OCI-LY1 (cell line): ENCODE measurements around the gene TGM1.

ENCODE experiments used
- H2AFZ ChIP-seq: fragments of 200-600 bp; sonication (generic), shearing (Covaris generic); 2 replicates; pipeline ENCODE4 v1.6.0; 2014; ENCODE audit warnings: antibody characterized with exemption, mild to moderate bottlenecking, low read length
- H3F3A ChIP-seq: fragments of 200-600 bp; sonication (generic), shearing (Covaris generic); 2 replicates; pipeline ENCODE4 v1.6.0; 2014; ENCODE audit warnings: mild to moderate bottlenecking, antibody characterized with exemption, low read length, moderate library complexity; ENCODE audit not compliant: insufficient read depth
- H3K27ac ChIP-seq: fragments of 200-600 bp; sonication (generic); 2 replicates; pipeline ENCODE4 v1.5.1; 2014; ENCODE audit warnings: low read length, mixed run types, mild to moderate bottlenecking, low read depth; ENCODE audit not compliant: poor library complexity, severe bottlenecking
- H3K27me3 ChIP-seq: fragments of 200-600 bp; sonication (generic); 2 replicates; pipeline ENCODE4 v1.6.0; 2014; ENCODE audit warnings: antibody characterized with exemption, mild to moderate bottlenecking, low read length, moderate library complexity; ENCODE audit not compliant: insufficient read depth
- H3K36me3 ChIP-seq: fragments of 200-600 bp; sonication (generic); 2 replicates; pipeline ENCODE4 v1.6.1; 2014; ENCODE audit warnings: mild to moderate bottlenecking, antibody characterized with exemption, low read length, moderate library complexity, mixed read lengths; ENCODE audit not compliant: insufficient read depth
- H3K4me1 ChIP-seq: fragments of 200-600 bp; sonication (generic); 2 replicates; pipeline ENCODE4 v1.5.1; 2014; ENCODE audit warnings: mild to moderate bottlenecking, low read length, moderate library complexity; ENCODE audit not compliant: insufficient read depth, severe bottlenecking
- H3K4me2 ChIP-seq: fragments of 200-600 bp; sonication (generic), shearing (Covaris generic); 2 replicates; pipeline ENCODE4 v1.6.1; 2014; ENCODE audit warnings: low read length
- H3K4me3 ChIP-seq: fragments of 200-600 bp; sonication (generic); 2 replicates; pipeline ENCODE4 v1.5.1; 2014; ENCODE audit warnings: low read length, low read depth, mild to moderate bottlenecking, mixed read lengths; ENCODE audit not compliant: poor library complexity, severe bottlenecking
- H3K79me2 ChIP-seq: fragments of 200-600 bp; shearing (Covaris generic); 2 replicates; pipeline ENCODE4 v1.6.1; 2016; ENCODE audit warnings: mixed run types, low read length, mixed read lengths; ENCODE audit not compliant: insufficient read depth
- H3K9ac ChIP-seq: fragments of 200-600 bp; sonication (generic), shearing (Covaris generic); 2 replicates; pipeline ENCODE4 v1.6.1; 2014; ENCODE audit warnings: mild to moderate bottlenecking, low read length, mixed read lengths
- H3K9me2 ChIP-seq: fragments of 200-600 bp; sonication (generic), shearing (Covaris generic); 2 replicates; pipeline ENCODE4 v1.6.1; 2014; ENCODE audit warnings: low read depth, mild to moderate bottlenecking, low read length, mixed read lengths
- H3K9me3 ChIP-seq: fragments of 200-600 bp; shearing (Covaris generic); 2 replicates; pipeline ENCODE4 v1.6.1; 2014; ENCODE audit warnings: low read length, mixed read lengths
- H4K20me1 ChIP-seq: fragments of 200-600 bp; sonication (generic), shearing (Covaris generic); 2 replicates; pipeline ENCODE4 v1.6.0; 2016; ENCODE audit warnings: mild to moderate bottlenecking, low read length; ENCODE audit not compliant: insufficient read depth
- EZH2 ChIP-seq: fragments of 200-600 bp; sonication (generic), shearing (Covaris generic); IDR thresholded peaks from 2 replicates; pipeline ENCODE4 v1.8.0; 2017; ENCODE audit warnings: borderline replicate concordance, mixed run types, mild to moderate bottlenecking, antibody characterized with exemption, low read length, moderate library complexity, mixed read lengths
- TF ChIP-seq, protein P1 (sequence below): fragments of 200-600 bp; sonication (generic), shearing (Covaris generic); IDR thresholded peaks from 2 replicates; pipeline ENCODE4 v1.5.1; 2017; ENCODE audit warnings: mild to moderate bottlenecking, antibody characterized with exemption, low read length, moderate library complexity, mixed read lengths

TGM1 gene

DNA sequence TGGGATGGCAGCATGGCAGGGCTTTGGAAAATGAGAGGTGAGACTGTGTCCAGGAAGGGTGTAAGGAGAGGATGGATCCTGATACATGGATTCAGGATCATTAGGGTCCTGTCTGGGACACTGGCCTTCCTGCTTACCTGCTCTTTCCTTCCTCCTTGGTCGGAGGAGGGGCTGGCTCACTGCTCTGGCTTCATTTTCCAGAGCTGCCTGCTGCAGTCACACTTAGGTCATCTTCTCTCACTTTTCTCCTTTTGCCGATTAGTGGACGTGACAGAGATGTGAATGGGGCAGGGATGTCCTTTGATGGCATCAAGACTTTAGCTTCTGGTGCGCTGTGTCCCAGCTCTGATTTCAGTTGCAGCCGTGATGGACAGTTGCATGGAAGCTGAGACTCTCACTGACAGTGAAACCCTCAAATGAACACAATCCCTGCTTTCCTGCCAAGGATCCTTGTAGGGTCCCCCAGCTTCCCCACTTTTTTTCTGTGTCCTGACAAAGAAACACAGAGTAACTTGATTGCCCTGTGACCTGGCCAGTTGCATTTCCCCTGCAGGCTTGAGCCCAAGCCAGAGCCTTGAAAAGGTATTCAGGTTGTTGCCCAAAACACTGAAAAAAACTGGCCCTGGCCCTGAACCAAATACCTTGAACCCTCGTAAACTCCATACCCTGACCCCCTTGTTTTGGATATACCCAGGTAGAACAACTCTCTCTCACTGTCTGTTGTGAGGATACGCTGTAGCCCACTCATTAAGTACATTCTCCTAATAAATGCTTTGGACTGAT is 45.6 kb upstream of the TGM1 start:
- Histone ChIP-seq H3K79me2 (no peaks in the 10 kb centered on the region), H2AFZ (no peak overlapping the region), H3K9me2 (no peaks in the 10 kb centered on the region), H4K20me1 (no peaks in the 10 kb centered on the region), H3K4me3 (no peak overlapping the region), H3K27me3 (no peaks in the 10 kb centered on the region), H3K36me3 (peaks cover 53% of the 10 kb centered on the region), H3K9me3 (no peaks in the 10 kb centered on the region), H3F3A (no peaks in the 10 kb centered on the region), H3K4me2 (no peak overlapping the region), H3K9ac (no peak overlapping the region), H3K4me1 (peaks cover 32% of the 10 kb centered on the region), H3K27ac (no peak overlapping the region)
- no peak for TF ChIP-seq EZH2
- TF ChIP-seq, protein P1, sequence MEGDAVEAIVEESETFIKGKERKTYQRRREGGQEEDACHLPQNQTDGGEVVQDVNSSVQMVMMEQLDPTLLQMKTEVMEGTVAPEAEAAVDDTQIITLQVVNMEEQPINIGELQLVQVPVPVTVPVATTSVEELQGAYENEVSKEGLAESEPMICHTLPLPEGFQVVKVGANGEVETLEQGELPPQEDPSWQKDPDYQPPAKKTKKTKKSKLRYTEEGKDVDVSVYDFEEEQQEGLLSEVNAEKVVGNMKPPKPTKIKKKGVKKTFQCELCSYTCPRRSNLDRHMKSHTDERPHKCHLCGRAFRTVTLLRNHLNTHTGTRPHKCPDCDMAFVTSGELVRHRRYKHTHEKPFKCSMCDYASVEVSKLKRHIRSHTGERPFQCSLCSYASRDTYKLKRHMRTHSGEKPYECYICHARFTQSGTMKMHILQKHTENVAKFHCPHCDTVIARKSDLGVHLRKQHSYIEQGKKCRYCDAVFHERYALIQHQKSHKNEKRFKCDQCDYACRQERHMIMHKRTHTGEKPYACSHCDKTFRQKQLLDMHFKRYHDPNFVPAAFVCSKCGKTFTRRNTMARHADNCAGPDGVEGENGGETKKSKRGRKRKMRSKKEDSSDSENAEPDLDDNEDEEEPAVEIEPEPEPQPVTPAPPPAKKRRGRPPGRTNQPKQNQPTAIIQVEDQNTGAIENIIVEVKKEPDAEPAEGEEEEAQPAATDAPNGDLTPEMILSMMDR = peak; percentile 4; the same call in 1 of the 2 replicates

DNA sequence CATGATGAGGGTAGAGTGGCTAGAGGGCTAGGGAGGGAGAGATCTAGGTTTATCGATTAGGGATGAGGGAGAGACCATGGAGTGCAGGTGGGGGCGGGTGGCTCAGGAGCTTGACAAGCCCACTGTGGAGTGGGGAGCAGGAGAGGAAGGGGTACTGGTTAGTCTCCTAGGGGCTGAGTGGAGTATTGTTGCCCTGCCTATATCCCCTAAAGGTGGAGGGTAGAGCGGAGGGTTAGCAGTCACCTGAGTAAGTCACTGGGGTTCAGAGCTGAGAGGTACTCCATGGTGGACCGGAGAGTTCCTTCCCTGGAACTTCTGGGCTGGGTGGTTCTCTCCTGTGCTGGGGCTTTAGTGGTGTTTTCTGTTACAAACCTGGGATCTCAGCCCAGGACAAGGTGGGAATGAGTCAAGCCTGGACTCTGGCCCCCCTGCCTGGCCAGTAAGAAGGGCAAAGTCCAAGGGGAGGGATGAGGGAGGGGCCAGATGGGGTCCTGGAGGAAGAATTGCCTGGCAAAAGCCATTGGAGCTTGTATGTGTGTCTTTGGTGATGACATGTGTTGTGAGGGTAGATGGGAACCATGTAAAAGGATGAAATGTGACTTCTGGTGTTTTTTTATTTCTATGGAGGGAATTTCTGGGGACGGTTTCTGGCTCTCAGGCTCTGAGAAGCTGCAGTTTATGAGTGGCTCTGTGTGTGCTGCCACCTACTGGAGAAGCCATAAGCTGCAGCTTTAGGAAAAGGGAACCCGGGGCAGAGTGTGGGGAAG is 44.8 kb upstream of the TGM1 start, which contains the start of gene CIDEB:
CIDEB (minus strand) TSS at position 403 of the 767 bp plus-strand sequence; CDS start at position 284, 119 bp downstream.
- Histone ChIP-seq H3K9me3 (no peaks in the 10 kb centered on the region), H3K27ac (no peak within 1 kb of the TSS), H3K79me2 (no peaks in the 10 kb centered on the region), H3K4me2 (no peak within 1 kb of the TSS), H3K9ac (no peak within 1 kb of the TSS), H3K9me2 (no peaks in the 10 kb centered on the region), H3K4me1 (peaks cover 29% of the 10 kb centered on the region), H3F3A (no peaks in the 10 kb centered on the region), H3K4me3 (no peak within 1 kb of the TSS), H3K27me3 (no peaks in the 10 kb centered on the region), H2AFZ (no peak within 1 kb of the TSS), H4K20me1 (no peaks in the 10 kb centered on the region), H3K36me3 (peaks cover 61% of the 10 kb centered on the region)
- no peak for TF ChIP-seq EZH2
- TF ChIP-seq, protein P1 = peak; percentile 96

DNA sequence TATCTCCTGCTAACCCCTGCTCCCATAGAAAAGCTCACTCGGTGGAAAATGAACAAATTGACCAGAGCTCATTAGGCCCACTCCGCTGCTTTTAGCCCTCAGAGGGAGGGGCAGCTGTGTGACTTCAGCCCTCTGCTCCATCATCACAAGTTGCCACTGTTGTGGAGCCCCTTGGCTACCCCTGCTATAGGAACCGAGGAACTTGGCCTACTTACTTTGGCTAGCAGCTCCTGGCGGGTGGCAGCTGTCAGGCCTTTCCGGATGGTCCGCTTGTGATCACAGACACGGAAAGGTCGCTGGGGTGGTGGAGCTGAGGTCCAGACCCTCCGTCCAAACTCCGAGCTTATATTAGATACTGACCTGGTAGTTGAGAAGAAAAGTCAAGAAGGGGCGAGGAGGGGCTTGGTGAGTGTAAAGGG is 44.2 kb upstream of the TGM1 start:
- no peak for TF ChIP-seq EZH2
- TF ChIP-seq, protein P1 = no peak
- Histone ChIP-seq H3F3A (no peaks in the 10 kb centered on the region), H3K9me3 (no peaks in the 10 kb centered on the region), H3K27me3 (no peaks in the 10 kb centered on the region), H3K9ac (no peak overlapping the region), H3K9me2 (no peaks in the 10 kb centered on the region), H3K79me2 (no peaks in the 10 kb centered on the region), H3K4me1 (peaks cover 27% of the 10 kb centered on the region), H3K4me2 (no peak overlapping the region), H3K27ac (no peak overlapping the region), H3K36me3 (peaks cover 67% of the 10 kb centered on the region), H2AFZ (no peak overlapping the region), H4K20me1 (no peaks in the 10 kb centered on the region), H3K4me3 (no peak overlapping the region)
